Kasumi-1 (cell line): Measurements from ENCODE around the gene GRIK1.

Experiments used
- DNase-seq, 2 experiments: peaks; one replicate each; lab custom pipeline; 2025; lab: John Stamatoyannopoulos, UW

The GRIK1 gene

GRCh38 chr21:29827647-29828046 lies 112.1 kb downstream of the GRIK1 start:
- DNase-seq, result no peak

- no peak for DNase-seq
Measured at GRCh38 chr21:29827236-29827635, 112.6 kb downstream of the GRIK1 start.

DNA sequence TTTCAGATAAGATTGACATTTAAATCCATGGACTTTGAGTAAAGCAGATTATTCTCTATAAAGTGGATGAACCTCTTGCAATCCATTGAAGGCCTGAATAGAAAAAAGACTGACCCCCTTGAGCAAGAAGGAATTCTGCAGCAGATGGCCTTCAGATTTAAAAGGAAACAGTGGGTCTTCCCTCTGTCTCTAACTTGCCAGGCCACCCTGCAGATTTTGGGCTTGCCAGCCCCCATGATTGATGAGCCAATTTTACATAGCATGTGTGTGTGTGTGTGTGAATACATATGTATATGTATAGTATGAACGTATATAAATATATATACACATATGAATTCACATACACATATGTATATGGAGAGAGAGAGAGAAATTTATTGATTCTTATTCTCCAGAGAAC lies 113.4 kb downstream of the GRIK1 start:
- no peak for DNase-seq

GRCh38 chr21:29825936-29826335 lies 113.9 kb downstream of the GRIK1 start:
- DNase-seq, result no peak

DNA sequence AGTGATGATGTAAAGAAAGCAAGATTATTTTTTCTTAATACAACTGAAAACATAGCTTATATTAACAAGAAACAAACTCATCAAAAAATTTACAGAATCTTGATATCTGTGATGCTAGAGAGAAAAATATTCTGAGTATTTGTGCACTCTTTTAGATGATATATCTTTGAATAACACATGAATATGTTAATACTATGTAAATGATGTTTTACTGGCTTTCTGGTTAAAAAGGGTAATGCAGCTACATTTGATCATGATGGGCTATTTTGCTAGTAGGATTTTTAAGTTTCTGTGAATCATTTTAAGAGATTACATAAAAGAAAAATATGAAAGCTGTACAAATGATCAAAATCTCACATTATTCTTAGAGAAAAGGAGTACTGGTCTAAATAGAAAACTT lies 114.5 kb downstream of the GRIK1 start:
- no peak for DNase-seq

- DNase-seq, result no peak
Measured at GRCh38 chr21:29822064-29822463, 117.7 kb downstream of the GRIK1 start.

GRCh38 chr21:29821230-29821629 lies 118.6 kb downstream of the GRIK1 start:
- no peak for DNase-seq

- DNase-seq, result no peak
Measured at GRCh38 chr21:29819675-29820326, 120.0 kb downstream of the GRIK1 start.

DNA sequence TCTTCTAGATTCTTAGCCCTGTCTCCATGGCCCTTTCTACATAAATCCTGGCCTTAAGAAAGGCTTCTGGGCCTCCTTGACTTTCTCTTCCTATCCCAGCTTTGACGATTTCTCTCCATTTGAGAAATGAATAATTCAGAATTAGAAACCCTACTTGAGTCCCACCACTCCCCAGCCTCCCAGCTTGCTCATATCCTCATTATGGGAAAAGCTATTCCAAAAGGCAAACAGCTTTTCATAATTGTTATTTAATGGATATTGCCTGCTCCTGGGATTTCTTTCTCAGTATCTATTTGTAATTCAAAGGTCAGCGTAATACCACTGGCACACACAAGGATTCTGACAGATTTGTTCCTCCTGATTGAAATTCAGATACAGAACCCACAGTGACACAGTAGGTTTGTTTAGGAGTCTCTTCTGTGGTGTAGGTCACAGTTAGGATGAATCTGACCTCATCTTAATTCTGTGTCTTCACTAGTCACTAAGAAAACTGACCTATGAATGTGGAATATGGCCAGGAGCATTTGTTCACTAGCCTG lies 121.3 kb downstream of the GRIK1 start:
- DNase-seq, result no peak

- no peak for DNase-seq
Measured at GRCh38 chr21:29817450-29817849, 122.3 kb downstream of the GRIK1 start.

DNA sequence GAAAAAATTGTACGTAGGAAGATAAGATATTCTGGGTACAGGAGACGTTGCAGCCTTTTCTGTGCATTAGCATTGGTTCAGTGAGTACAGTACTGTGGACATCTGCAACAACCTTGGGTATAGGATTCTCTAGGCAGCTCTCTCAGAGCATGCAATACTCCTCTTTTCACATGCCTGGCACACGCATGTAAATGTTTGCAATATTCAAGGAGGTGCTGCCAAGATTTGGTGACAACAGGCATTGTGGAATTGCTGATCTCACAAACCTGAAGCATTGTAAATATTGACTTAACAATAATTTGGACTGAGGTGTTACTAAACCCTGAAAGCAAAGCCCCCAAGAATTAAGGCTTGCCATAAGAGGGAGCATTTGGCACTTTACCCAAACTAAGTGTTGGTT lies 126.8 kb downstream of the GRIK1 start:
- DNase-seq, result no peak

DNA sequence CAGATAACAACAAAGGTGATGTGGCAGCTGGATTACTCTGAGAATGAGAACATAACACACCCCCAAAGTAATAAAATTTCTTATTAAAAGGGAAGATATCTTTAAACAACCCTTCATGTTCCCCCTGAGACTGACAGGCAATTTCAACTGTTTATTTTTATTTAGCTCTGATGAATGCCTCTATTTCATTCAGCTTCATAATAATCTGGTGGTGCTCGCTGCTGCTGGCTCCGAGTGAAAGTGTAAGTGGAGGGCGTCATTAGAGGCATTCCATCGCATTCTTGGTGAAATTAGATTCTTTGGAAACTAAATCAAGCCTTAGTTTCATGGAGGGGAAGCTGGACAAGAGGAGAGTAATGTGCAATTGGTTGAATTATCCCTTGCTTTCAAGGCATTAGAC lies 128.9 kb downstream of the GRIK1 start:
- DNase-seq, result no peak

- no peak for DNase-seq
Measured at GRCh38 chr21:29808153-29808552, 131.6 kb downstream of the GRIK1 start.

DNA sequence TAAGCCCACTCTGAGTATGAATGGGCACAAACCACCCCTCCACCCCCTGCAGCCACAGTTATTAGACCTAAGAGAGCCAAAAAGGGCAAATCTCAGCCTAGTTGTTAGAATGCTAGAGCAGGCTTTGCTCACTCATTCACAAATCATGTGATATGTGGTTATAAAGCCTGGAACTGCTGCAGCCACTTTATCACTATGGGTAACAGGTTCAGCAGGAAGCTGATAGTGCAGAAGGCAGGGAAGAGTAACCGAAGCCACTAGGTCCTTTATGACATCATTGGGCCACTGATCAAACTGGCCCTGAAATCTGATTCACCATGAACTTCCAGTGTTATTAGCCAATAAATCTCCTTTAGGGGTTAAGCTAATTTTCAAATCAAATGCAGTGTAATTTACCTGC lies 134.7 kb downstream of the GRIK1 start:
- DNase-seq, result no peak

- no peak for DNase-seq
Measured at GRCh38 chr21:29803191-29803590, 136.6 kb downstream of the GRIK1 start.

- no peak for DNase-seq
Measured at GRCh38 chr21:29801122-29801521, 138.7 kb downstream of the GRIK1 start.

DNA sequence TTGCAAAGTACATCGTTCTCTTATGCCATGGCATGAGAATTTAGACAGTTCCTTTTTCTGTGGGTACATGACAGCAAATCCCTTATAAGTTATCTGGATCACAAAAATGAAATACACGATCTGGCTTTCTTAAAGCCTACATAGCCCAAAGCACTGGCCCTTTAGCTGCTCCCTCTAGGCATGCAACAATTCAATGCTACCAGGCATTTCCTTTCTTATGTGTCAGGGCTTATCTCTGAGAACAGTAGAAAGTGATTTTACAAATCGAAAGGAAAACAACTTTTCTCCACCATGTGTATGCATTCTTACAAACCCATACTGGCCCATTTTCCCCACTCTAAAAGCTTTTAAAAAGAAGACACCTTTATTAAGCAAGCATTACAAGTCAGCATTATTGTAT lies 139.7 kb downstream of the GRIK1 start:
- DNase-seq, result no peak

DNA sequence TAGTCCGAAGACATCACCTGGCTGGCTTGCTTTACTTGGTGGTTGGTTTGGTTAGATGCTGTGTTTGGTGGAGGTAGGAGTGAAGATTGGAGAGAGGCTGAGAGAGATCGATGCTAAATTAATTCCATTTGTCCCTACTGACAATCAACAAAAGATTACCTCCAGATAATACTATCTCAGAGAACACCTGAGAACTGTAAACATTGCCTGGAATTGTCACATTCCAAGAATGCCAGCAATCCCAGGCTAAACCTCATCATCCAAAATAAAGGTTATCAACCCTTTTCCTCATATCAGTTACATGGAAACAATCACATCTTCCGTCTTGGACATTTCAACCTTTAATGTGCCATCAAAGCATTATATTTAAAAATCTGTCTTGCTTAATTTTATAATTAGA lies 141.0 kb downstream of the GRIK1 start:
- DNase-seq, result no peak

GRCh38 chr21:29797155-29797554 lies 142.6 kb downstream of the GRIK1 start:
- no peak for DNase-seq

GRCh38 chr21:29793712-29794111 lies 146.1 kb downstream of the GRIK1 start:
- no peak for DNase-seq

- no peak for DNase-seq
Measured at GRCh38 chr21:29789393-29789792, 150.4 kb downstream of the GRIK1 start.

GRCh38 chr21:29788752-29789151 lies 151.0 kb downstream of the GRIK1 start:
- no peak for DNase-seq

DNA sequence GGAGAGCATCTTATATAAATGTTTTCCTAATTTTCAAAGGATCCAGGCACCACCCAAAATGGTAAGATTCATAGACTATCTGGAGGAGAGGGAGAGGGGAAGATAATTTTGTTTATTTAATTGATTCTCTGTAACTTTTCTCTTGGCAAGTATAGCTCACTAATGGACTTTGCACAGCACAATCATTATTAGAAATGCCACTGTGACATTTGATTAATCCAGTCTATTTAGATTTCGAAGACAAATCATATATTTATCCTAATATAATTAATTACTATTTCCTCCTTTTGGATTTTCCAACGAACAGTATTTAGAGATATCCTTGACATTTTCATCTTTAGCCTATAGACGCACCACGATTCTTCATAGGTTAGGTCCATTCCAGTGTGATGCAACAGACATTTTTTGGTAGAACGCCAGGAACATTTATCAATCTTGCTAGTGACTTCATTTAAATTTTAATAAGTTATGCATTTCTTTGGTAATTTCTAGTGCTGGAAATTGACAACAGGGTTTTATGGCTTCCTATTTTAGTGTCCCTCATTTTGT lies 152.4 kb downstream of the GRIK1 start:
- no peak for DNase-seq
